HG02678 (cell line): ENCODE data around the gene ZNF521.

Experiments used
- ATAC-seq: cut with Tn5 transposase; IDR thresholded peaks from one replicate; pipeline ENCODE4 v1.9.1; 2021; ENCODE audit warnings: mild to moderate bottlenecking, moderate library complexity; ENCODE audit not compliant: unreplicated experiment

Gene ZNF521

GRCh38 chr18:25340762-25341161 is 11.2 kb downstream of the ZNF521 start:
- ATAC-seq, result no peak

- no peak for ATAC-seq
Observed at GRCh38 chr18:25335676-25336075, 16.3 kb downstream of the ZNF521 start.

GRCh38 chr18:25335062-25335461 is 16.9 kb downstream of the ZNF521 start:
- no peak for ATAC-seq

GRCh38 chr18:25334588-25334987 is 17.4 kb downstream of the ZNF521 start:
- no peak for ATAC-seq

- no peak for ATAC-seq
Observed at GRCh38 chr18:25332002-25332401, 20.0 kb downstream of the ZNF521 start.

- ATAC-seq, result no peak
Observed at GRCh38 chr18:25329783-25330182, 22.2 kb downstream of the ZNF521 start.

- no peak for ATAC-seq
Observed at GRCh38 chr18:25327584-25327983, 24.4 kb downstream of the ZNF521 start.

- no peak for ATAC-seq
Observed at GRCh38 chr18:25326361-25326952, 25.5 kb downstream of the ZNF521 start.

GRCh38 chr18:25322806-25323205 is 29.2 kb downstream of the ZNF521 start:
- no peak for ATAC-seq

- ATAC-seq, result no peak
Observed at GRCh38 chr18:25316381-25317018, 35.5 kb downstream of the ZNF521 start.

- ATAC-seq, result no peak
Observed at GRCh38 chr18:25314838-25315190, 37.2 kb downstream of the ZNF521 start.

GRCh38 chr18:25314151-25314837 is 37.7 kb downstream of the ZNF521 start:
- ATAC-seq, result no peak

- no peak for ATAC-seq
Observed at GRCh38 chr18:25313268-25313667, 38.7 kb downstream of the ZNF521 start.

GRCh38 chr18:25310045-25310444 is 41.9 kb downstream of the ZNF521 start:
- ATAC-seq, result no peak

- no peak for ATAC-seq
Observed at GRCh38 chr18:25308381-25308780, 43.6 kb downstream of the ZNF521 start.

GRCh38 chr18:25307192-25307591 is 44.8 kb downstream of the ZNF521 start:
- ATAC-seq, result no peak

GRCh38 chr18:25306671-25307070 is 45.3 kb downstream of the ZNF521 start:
- ATAC-seq, result no peak

- no peak for ATAC-seq
Observed at GRCh38 chr18:25305584-25305983, 46.4 kb downstream of the ZNF521 start.

GRCh38 chr18:25300492-25300891 is 51.5 kb downstream of the ZNF521 start:
- no peak for ATAC-seq

GRCh38 chr18:25299426-25300300 is 52.3 kb downstream of the ZNF521 start:
- no peak for ATAC-seq

GRCh38 chr18:25298853-25299274 is 53.1 kb downstream of the ZNF521 start:
- ATAC-seq, result no peak
